ENCODE data around the gene MDM1. TPM values are rescaled to one million over a fixed set of nuclear protein-coding genes. Genes with fewer than 3 reads are reported as not detected.

The MDM1 gene, protein sequence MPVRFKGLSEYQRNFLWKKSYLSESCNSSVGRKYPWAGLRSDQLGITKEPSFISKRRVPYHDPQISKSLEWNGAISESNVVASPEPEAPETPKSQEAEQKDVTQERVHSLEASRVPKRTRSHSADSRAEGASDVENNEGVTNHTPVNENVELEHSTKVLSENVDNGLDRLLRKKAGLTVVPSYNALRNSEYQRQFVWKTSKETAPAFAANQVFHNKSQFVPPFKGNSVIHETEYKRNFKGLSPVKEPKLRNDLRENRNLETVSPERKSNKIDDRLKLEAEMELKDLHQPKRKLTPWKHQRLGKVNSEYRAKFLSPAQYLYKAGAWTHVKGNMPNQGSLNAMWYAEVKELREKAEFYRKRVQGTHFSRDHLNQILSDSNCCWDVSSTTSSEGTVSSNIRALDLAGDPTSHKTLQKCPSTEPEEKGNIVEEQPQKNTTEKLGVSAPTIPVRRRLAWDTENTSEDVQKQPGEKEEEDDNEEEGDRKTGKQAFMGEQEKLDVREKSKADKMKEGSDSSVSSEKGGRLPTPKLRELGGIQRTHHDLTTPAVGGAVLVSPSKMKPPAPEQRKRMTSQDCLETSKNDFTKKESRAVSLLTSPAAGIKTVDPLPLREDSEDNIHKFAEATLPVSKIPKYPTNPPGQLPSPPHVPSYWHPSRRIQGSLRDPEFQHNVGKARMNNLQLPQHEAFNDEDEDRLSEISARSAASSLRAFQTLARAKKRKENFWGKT
- 4.1 and 6.7 TPM in 2 replicates for total RNA-seq

DNA sequence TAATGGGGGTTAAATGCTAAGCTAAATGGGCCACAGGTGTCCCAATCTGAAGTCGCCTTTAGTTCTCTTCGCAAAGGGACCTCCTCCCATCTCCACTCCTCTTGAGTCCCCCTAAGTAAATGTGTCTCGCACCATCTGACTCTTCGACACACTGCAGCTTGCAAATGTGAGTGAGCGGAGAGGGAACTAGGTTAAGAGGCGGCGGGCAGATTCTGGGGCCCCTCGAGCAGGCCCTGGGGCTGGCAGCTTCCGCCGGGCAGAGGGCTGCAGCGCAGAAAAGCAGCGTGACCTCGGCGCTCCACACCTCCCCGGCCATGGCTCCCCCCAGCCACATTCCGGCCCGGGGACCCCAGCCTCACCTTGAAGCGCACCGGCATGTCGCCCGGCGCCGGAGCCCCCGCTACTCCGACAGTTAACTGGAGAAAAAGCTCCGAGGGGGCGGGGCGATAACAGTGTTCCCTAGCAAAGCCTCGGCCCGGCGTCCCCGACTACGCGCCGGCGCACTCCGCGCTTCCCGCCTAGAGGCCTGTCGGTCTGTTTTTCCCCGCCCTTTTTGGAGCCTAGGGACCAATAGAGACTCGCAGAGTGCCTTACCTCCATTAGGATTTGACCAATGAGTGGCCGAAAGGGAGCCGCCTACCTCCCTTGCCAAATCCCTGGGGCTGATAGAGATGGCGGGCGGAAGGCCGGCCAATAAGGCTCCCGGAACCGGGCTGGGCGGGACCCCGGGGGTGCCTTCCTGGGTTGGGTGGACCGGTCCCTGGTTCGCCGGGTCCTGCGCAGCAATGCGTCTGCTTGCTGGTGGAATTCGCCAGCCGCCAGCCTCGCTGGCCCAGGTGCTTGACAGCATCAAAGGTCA lies at the start of gene MDM1:
Gene MDM1 (minus strand): TSS at position 494 of the 859 bp plus-strand sequence. CDS start 117 bp downstream, at position 377.

DNA sequence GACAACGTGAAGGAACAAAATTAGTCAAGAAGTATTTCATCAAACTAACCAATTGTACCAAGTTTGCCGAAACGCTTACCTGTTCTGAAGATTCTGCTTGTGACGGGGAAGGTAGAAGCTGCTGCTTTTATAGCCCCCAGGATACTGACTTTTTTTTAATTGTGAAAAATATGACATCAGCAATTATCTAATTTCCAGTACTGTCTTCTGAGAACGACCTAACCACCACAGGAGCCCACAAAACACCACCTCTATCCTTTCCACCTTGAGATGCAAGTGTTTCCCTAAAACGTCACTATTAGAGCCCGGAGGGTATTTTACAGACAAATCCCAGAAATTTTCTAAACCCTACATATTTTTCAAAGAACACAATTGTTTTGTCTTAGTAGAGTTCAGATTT lies 78.7 kb downstream of the MDM1 start, which contains the start of gene IL22:
Gene IL22 (minus strand): TSS at position 101 of the 400 bp plus-strand sequence. CDS start 156 bp downstream, outside the sequence.

Other genes with a start within 250 kb of the MDM1 start
- gene IFNG, start 172.6 kb downstream of the MDM1 start, total RNA-seq, result not detected in 2 replicates
- gene IL26, start 106.6 kb downstream of the MDM1 start, total RNA-seq, result not detected in 2 replicates
- gene IL22, start 78.8 kb downstream of the MDM1 start, total RNA-seq, result not detected in 2 replicates

Data from hair follicular keratinocyte (primary cell).